A673 (cell line): ENCODE data around the gene SMU1.

Experiments
- EZH2 ChIP-seq: fragments of 200-600 bp; sonication (generic); IDR thresholded peaks from 2 replicates; pipeline ENCODE4 v1.6.1; 2017; ENCODE audit warnings: borderline replicate concordance, low read depth, mild to moderate bottlenecking, mixed read lengths, antibody characterized with exemption, low read length; ENCODE audit not compliant: poor library complexity, severe bottlenecking
- TF ChIP-seq, protein P1 (sequence below): fragments of 300-800, 200-600 bp; sonication (generic); conservative IDR thresholded peaks from 2 replicates; pipeline ENCODE4 v1.5.1; 2017; ENCODE audit warnings: low read depth, mild to moderate bottlenecking, antibody characterized with exemption, low read length, moderate library complexity, mixed read lengths

DNA sequence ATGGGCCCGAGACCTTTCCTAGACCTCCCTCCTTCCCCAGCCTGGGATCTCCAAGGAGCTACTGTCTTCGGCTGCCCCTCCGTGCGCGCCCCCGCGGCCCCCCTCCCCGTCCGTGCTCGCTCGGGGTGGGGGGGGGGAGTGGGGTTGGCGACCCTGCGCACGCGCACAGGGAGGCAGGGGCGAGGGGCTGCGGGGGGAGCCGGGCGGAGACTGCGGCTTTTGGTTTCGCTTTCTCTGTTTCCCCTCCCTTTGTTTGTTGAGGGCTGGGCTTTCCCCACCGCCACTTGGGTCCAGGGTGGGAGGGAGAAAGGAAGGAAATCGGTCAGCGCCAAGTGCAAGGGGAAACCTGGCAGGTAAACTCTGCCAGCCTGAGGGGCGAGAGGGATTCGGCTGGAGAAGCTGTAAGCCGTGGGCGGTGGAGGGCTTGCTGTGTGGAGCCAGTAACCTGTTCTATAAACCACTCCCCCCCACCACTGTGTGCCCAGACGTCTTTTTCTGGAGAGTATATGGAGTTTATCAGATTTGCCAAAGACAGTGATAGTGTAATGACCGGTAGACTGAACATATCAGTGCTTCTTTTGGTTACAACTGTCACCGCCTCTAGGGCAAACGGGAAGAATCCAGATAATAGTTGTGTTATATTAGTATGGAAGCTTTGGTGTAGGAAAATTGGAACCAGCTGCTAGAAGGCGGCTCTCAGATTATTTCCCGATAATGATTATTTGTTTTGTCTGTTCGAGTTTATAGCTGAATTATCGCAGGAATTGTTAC is 50.7 kb downstream of the SMU1 start:
- TF ChIP-seq, protein P1, sequence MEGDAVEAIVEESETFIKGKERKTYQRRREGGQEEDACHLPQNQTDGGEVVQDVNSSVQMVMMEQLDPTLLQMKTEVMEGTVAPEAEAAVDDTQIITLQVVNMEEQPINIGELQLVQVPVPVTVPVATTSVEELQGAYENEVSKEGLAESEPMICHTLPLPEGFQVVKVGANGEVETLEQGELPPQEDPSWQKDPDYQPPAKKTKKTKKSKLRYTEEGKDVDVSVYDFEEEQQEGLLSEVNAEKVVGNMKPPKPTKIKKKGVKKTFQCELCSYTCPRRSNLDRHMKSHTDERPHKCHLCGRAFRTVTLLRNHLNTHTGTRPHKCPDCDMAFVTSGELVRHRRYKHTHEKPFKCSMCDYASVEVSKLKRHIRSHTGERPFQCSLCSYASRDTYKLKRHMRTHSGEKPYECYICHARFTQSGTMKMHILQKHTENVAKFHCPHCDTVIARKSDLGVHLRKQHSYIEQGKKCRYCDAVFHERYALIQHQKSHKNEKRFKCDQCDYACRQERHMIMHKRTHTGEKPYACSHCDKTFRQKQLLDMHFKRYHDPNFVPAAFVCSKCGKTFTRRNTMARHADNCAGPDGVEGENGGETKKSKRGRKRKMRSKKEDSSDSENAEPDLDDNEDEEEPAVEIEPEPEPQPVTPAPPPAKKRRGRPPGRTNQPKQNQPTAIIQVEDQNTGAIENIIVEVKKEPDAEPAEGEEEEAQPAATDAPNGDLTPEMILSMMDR = no peak
- TF ChIP-seq EZH2 = no peak
